Dedifferentiated amniotic fluid mesenchymal stem cell (primary cell): ENCODE results near the gene PI4KB.

Source experiments
- DNase-seq: peaks from one replicate; pipeline ENCODE4 v3.0.0-alpha.2; 2016; ENCODE audit errors: extremely low spot score

Gene PI4KB

GRCh38 chr1:151346082-151346768, 19.0 kb upstream of the PI4KB start:
- no peak for DNase-seq

DNA sequence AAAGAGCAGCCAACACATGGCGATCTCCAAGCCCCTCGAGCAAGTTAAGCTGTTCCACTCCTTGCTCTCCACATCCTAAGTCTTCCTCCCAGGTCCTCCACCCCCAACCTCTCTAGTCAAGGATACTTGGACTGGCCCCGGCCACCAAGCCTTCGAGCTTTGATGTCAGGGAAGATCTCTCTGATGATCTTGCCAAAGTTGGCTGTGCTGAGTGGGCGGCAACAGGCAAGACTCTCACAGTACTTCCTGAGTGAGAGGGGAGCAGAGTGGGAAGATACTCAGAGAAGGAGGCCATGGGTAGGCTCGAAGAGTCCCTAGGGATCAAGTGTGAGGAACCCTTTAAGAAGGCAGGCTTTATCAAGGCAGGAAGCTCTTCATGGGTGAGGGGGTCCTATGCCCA, 17.1 kb upstream of the PI4KB start:
- DNase-seq: no peak

DNA sequence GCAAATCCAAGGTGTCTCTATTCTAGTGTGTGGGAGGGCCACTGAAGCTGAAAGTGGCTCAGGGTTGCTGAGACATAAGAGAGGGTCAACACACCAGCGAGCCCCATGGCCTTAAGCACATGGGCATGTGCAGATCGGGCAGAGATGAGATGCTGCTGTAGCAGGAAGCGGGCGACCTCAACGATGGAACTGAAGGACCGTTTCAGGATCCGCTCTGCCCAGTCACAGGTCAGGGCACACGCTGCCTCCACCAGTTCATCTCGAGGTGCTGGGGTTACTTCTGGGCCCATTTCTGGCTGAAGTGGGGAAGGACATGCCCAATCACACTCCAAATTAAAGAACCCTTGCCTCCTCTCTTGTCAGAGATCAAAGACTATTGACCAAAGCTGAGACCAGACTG, 16.4 kb upstream of the PI4KB start:
- DNase-seq: no peak

DNA sequence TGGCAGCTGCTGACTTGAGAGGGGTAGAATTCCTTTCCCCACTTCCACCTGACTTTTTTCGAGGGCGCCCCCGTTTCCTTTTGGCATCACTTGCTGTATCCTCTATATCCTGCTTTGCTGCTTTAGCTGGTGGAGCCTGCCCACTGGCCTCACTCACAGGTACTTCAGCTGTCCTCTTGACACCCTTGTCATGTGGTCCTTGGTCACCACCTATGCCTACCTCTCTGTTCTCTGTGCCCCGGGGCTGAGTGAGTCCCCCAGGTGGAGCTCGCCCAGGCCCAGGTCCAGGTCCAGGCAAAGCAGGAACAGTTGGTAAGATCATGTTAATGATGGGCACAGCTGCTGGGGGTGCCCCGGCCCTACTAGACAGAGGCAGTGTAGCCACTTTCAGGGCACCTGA, 15.4 kb upstream of the PI4KB start:
- no peak for DNase-seq

DNA sequence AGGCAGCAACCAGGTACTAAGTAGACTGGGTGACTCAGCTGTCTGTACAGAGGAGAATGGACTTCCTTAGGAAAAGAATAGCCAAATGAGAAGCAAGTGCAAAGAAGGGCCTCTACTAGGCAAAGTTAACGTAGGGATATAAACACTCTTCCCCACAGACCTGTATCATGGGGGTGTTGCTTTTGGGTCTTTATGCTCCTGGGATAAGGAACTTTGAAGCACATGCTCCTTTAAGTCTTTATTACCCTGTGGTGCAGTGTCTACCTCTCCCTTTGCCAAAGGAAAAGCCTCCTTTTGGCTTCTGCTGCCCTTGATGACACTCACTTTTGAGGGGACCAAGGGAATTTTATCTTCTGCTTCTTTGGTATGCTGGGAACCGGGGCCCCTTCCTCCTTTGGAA, 14.8 kb upstream of the PI4KB start:
- DNase-seq: no peak

GRCh38 chr1:151340870-151341754, 13.9 kb upstream of the PI4KB start:
- peak; percentile 87 for DNase-seq

GRCh38 chr1:151336556-151336955, 9.3 kb upstream of the PI4KB start:
- no peak for DNase-seq

DNA sequence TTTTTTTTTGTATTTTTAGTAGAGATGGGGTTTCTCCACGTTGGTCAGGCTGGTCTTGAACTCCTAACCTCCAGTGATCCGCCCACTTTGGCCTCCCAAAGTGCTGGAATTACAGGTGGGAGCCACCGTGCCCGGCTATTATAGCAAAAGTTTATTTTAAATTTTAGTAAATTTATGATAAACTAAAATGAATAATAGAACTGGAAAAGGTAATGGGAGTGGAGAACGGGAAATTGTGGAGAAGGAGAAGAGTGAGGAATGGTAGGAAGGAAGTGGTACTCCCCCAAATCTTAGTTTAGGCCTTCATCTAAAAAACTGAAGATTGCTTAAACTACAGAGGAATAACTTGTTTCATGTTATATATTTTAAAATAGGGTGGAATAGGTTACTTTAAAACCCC, 7.6 kb upstream of the PI4KB start:
- no peak for DNase-seq

- no peak for DNase-seq
These were observed 873 bp upstream of the PI4KB start for GRCh38 chr1:151327903-151328674.

DNA sequence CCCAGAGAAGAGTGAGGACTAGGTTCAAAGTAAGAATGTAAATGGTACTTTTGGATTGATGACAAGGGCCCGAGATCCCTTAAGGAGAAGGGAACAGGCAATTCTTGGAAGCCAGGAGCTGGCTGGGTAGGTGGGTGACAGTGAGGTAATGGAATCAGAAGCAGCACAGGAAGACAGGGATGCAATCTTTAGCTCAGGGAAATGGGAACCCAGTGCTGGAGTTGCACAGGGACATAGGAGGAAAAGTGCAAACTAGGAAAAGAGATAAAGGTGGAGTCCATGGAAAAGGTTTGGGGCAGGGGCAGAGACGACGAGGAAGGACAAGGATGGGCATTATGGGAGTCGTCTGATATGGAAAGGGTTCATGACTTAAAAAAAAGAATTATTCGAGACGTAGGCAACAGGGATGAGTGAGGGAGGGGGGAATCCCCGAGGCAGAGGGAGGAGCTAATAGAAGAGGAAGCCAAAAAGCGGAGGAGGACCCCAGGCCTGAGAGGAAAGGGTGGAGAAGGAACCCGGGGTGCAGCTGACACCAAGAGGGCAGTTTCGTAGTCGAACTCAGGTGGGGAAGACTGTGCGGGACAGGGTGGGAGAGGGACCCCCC, 495 bp downstream of the PI4KB start:
- peak; percentile 46 for DNase-seq

DNA sequence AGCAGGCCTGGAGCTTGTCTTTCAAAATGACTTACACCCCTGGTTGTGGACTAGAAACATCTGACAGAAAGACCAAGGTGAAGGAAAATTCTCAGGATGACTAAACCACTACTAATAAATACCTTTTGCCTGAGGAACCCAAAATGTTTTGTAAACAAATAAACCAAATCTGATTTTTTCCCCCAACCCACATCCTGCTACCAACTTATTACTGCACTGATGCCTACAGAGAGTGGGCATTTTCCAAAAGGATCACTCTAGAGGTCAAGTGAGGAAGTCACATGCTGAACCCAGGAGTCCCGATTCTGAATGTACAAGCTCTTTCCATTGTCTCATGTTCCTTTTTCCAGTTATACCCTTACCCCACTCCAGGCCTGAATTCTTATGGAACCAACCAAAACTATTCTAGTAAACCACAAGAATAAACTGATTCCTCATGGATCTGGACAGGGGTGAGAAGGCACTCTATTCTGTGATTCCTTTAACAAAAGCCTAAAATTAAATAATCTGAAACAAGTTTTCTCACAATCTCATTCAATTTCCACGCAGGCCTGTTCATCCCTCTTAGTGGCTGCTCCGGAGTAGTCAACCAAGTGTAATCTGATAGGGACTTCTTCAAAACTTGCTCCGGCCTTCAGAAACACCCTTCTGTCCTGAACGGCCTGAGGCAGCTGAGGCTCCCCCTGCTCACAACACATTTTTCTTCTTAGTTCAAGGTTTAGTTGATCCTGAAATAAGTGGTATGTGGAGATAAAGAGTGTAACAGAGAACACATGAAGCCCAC, 1.4 kb downstream of the PI4KB start:
- no peak for DNase-seq

GRCh38 chr1:151325231-151325630, 2.0 kb downstream of the PI4KB start:
- no peak for DNase-seq

DNA sequence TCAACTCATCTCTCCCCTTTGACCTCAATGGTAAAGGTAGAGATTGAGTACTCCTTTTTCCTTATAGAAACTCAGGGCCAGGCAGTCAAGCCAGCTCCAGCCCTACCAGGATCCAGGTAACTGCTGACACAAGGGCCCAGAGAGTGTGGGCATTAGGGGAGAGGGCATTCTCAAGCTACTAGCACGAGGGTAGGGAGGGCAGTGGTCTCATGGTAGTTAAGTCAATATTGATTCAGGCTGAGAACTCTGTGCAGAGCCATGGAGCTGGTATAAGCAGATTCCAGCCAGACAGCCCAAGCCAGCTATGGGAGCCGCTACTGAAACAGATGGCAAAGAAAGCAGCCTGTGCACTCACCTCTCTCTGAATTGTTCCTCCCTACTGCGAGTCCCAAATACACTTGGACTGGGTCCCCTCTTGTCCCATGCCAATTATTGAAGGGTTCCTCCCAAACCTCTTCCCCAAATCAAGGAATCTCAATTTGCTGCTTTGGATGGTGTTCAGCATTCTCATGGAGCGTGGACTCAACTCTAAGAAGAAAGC, 2.8 kb downstream of the PI4KB start:
- no peak for DNase-seq

- DNase-seq: no peak
These were observed 8.2 kb downstream of the PI4KB start for GRCh38 chr1:151318975-151319374.

GRCh38 chr1:151315565-151316235, 11.5 kb downstream of the PI4KB start:
- no peak for DNase-seq

DNA sequence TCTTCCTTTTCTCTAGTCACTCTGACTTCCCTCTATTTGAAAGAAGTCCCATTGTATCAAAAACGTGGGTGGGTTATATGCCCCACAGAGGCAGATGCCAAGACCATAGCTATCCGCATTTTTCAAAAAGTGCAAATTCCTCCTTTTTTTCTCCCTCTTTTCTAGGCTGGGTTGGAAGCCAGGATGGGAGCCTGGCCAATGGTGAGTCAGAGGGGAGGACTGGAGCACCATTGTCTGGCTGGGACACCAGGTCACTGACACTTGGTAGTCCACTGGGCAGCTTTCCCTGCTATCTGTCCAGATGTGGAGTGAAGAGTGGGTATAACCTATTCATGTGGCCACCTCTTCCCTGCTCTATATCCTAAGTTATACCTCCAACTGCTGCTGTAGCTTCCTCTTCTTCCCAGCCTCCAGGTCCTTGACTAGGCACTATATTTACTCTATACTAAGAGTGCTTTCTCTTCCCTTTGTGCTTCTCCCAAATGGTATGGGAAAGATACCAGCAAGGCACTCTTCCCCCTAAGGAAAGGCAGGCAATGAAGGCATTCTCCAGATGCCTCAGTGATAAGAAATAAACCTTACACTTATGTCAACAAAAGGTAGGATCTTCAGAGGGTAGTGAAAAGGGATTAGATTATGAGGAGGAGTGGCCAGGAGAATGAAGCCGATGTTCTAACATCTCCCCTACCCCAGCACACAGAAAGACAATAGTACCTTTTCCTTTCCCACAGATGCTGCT, 12.9 kb downstream of the PI4KB start:
- peak; percentile 67 for DNase-seq

GRCh38 chr1:151313501-151313900, 13.7 kb downstream of the PI4KB start:
- DNase-seq: no peak

DNA sequence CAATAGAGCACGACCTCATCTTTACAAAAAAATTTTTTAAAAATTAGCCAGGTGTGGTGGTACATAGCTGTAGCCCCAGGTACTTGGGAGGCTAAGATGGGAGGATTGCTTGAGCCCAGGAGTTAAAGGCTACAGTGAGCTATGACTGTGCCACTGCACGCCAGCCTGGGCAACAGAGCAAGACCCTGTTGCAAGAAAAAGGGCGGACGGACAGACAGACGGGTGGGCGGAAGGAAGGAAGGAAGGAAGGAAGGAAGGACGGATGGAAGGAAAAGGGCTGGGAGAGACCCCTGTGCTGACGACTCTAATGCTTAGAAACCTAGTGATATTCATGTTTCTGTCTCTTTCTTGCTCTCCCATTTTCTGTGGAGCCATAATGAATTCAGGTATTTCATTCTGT, 14.4 kb downstream of the PI4KB start:
- no peak for DNase-seq

DNA sequence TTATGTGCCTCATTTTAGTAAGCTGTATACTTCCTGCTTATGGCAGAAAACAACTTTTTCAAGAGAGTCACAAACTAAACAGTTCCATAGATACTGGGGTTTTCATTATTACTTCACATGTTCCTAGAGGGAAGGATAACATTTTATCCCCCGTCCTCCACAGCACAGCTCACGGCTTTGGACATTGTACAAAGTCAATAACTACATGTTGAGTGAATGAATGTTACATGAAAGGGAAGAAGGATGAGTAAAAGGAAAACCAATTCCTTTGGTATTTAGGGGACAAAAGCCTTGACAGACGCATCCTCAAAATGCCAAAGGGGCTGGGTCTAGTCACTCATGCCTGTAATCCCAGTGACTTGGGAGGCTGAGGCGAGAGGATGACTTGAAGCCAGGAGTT, 14.8 kb downstream of the PI4KB start:
- no peak for DNase-seq
